Lower lobe of right lung (tissue), 2 donors: ENCODE measurements around the gene CAMKK1. TPM values are rescaled to one million over a fixed set of nuclear protein-coding genes. Genes with fewer than 3 reads are reported as not detected.
"Not testable (repeated sequence)": the region's sequence is repeated elsewhere in the genome, so short reads cannot be mapped to it uniquely, and the experiment has no call there.

Experiments
- ATAC-seq, 2 donors: fragments of 200-7000 bp; cut with Tn5 transposase; one replicate each; pipeline ENCODE4 v1.9.1; 2020 to 2022; ENCODE audit warnings: mild to moderate bottlenecking in 2 of 2, moderate library complexity in 2 of 2
- DNase-seq: peaks from one replicate; pipeline ENCODE4 v3.0.0-alpha.2; 2020
- H3K27ac ChIP-seq: fragments of 200-600 bp; one replicate; pipeline ENCODE4 v1.8.0; 2022
- H3K27me3 ChIP-seq: fragments of 200-600 bp; one replicate; pipeline ENCODE4 v1.8.0; 2022; ENCODE audit warnings: low read depth
- H3K36me3 ChIP-seq: fragments of 200-600 bp; one replicate; pipeline ENCODE4 v1.8.0; 2022; ENCODE audit warnings: mild to moderate bottlenecking
- H3K4me1 ChIP-seq: fragments of 200-600 bp; one replicate; pipeline ENCODE4 v1.8.0; 2022
- H3K4me3 ChIP-seq: fragments of 200-600 bp; one replicate; pipeline ENCODE4 v1.8.0; 2022; ENCODE audit warnings: mild to moderate bottlenecking
- H3K9me3 ChIP-seq: fragments of 200-600 bp; one replicate; pipeline ENCODE4 v1.8.0; 2022
- CTCF ChIP-seq: fragments of 200-600 bp; IDR thresholded peaks from one replicate; pipeline ENCODE4 v1.8.0; 2022; ENCODE audit warnings: antibody characterized with exemption, mild to moderate bottlenecking
- intact Hi-C: fragments of 100-400 bp; cut with DNase I; formaldehyde crosslinking; loops from one replicate; pipeline ENCODE4 v1.11.0; 2022
- total RNA-seq: library from RNA; stranded (reverse); fragmentation: NEBNext Ultra II Directional; extraction: Animal tissue kit (Norgen Biotek cat#: 25700); gene quantifications from one replicate; pipeline ENCODE4 v1.2.1, GENCODE V29; 2021
- donor health status: DM: no; HTN: yes; CAD: no; lungs with severe emphysema.

The CAMKK1 gene
- total RNA-seq, 1 donor from 2014 or later = 9.7 TPM

DNA sequence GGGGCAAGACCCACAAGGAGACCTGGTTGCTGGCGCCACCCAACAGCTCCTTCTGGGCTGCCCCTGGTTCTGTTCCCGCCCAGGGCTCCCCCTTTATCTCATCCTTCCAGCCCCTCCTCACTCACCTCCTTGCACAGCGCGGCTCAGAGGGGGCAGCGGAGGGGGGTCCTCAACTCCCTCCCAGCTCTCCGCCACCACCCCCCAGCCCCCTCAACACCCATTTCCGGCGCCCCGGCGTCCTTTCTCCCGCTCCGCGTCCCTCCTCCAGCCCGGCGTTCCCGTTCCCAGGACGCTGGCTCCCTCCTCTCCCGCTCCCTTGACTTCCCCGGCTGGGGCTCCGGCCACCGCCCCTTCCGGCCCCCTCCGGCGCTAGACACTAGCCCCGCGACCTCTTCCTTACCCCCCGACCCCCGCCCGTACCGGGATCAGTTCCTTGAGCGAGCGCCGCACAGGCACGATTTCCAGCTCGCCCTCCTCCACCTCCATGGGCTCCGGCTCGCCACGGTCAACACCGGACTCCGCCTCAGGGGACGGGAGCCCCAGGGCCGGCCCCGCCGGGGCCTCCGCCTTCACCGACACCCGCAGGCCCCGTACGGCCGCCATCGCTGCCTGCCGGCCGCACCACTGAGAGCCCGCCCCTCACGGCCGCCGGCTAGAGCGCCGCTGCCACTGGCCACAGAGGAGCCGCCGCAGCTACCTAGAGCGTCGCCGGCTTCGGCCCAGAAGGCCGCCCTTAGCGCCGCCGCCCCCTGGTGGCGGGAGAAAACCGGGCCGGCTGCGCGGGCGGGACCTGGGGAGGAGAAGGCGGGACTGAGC is 47.0 kb downstream of the CAMKK1 start, which contains the start of gene NCBP3:
Gene NCBP3 (minus strand): TSS at position 626 of the 816 bp plus-strand sequence. CDS start 23 bp downstream, at position 603.
- Histone ChIP-seq H3K36me3 (peaks cover 36% of the 10 kb centered on the region), H3K9me3 (no peaks in the 10 kb centered on the region), H3K4me1 (peaks cover 20% of the 10 kb centered on the region), H3K27me3 (no peaks in the 10 kb centered on the region), H3K27ac (peak within 1 kb of the TSS; percentile 90), H3K4me3 (peak within 1 kb of the TSS; percentile 87)
- peak; percentile 94 for DNase-seq
- intact Hi-C loops = no loop called here
- ATAC-seq = peak; percentile 99 to 100
- TF ChIP-seq CTCF = peak; percentile 95

DNA sequence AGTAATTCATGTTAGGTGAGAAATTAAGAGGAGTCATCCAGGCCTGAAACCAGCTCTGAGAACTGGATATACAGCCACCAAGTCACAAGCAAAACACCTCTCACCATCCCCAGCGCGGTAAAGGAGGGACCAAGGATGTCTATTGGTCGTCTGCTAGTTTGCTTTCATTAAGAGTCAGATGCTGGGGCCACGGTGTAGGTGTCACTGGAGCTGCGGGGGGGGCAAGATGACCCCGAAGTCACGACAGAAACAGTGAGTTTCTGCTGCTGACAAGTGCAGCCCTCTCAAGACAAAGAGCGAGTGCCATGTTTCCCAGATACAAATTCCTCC is 47.6 kb downstream of the CAMKK1 start:
- no peak for TF ChIP-seq CTCF
- Histone ChIP-seq H3K36me3 (peaks cover 42% of the 10 kb centered on the region), H3K27me3 (no peaks in the 10 kb centered on the region), H3K27ac (peak overlapping the region; percentile 90), H3K9me3 (no peaks in the 10 kb centered on the region), H3K4me3 (peak overlapping the region; percentile 87), H3K4me1 (peaks cover 20% of the 10 kb centered on the region)
- no peak for DNase-seq
- intact Hi-C loops = no loop called here
- peak in 1 of 2 donors; percentile 8 for ATAC-seq

DNA sequence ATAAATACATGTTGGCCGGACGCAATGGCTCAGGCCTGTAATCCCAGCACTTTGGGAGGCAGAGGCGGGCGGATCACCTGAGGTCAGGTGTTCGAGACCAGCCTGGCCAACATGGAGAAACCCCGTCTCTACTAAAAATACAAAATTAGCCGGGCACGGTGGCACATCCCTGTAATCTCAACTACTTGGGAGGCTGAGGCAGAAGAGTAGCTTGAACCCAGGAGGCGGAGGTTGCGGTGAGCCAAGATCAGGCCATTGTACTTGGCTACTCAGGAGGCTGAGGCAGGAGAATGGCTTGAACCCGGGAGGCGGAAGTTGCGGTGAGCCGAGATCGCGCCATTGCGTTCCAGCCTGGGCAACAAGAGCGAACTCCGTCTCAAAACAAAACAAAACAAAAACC is 48.3 kb downstream of the CAMKK1 start:
- H3K9me3 ChIP-seq, DNase-seq, ATAC-seq, intact Hi-C loops, H3K27ac ChIP-seq, H3K27me3 ChIP-seq: not testable (repeated sequence)
- peaks cover 20% of the 10 kb centered on the region for H3K4me1 ChIP-seq
- H3K4me3 ChIP-seq = peak overlapping the region; percentile 87
- peaks cover 49% of the 10 kb centered on the region for H3K36me3 ChIP-seq

DNA sequence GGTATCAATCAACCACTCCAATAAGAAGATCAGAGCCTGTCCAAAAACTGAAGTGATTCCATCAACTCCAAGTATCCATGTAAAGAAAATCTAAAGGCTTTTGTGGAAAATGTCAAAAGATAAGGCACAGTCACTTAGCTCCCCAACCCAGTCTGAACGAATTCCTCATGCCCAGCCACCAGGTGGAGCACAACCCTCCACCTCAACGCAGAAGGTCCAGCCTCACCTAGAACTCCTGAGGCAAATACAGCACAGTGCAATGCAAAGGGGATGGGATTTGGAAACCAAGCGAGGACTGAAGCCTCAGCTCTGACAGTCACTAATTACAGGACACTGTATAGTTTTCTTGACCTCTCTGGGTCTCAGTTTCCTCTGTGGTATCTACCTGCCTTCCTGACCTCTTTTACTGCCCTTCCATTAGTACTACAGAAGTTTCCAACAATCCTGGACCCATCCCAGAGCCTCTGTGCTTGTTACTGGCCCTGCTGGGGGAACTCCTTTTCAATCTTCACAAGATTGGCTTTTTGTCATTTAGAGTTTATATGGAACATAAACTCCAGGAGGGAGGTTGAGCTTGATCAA is 48.8 kb downstream of the CAMKK1 start:
- no peak overlapping the region for H3K4me3 ChIP-seq
- peaks cover 20% of the 10 kb centered on the region for H3K4me1 ChIP-seq
- H3K36me3 ChIP-seq = peaks cover 54% of the 10 kb centered on the region
- DNase-seq = no peak
- no peaks in the 10 kb centered on the region for H3K9me3 ChIP-seq
- no peak overlapping the region for H3K27ac ChIP-seq
- no peaks in the 10 kb centered on the region for H3K27me3 ChIP-seq
- intact Hi-C loops = no loop called here
- TF ChIP-seq CTCF = peak; percentile 41
- ATAC-seq = no peak

GRCh38 chr17:3838206-3838605 is 54.6 kb downstream of the CAMKK1 start:
- H3K4me1 ChIP-seq = peaks cover 12% of the 10 kb centered on the region
- no peak overlapping the region for H3K27ac ChIP-seq
- no peaks in the 10 kb centered on the region for H3K9me3 ChIP-seq
- H3K27me3 ChIP-seq = no peaks in the 10 kb centered on the region
- DNase-seq (no peak), ATAC-seq (peak; percentile 40 to 52)
- H3K36me3 ChIP-seq = peaks cover 97% of the 10 kb centered on the region
- intact Hi-C loops = no loop called here
- no peak for TF ChIP-seq CTCF
- H3K4me3 ChIP-seq = no peak overlapping the region

GRCh38 chr17:3836551-3836950 is 56.3 kb downstream of the CAMKK1 start:
- no peaks in the 10 kb centered on the region for H3K9me3 ChIP-seq
- TF ChIP-seq CTCF = no peak
- ATAC-seq (no peak), DNase-seq (no peak)
- H3K4me3 ChIP-seq = no peak overlapping the region
- H3K36me3 ChIP-seq = peaks cover 92% of the 10 kb centered on the region
- H3K27me3 ChIP-seq = no peaks in the 10 kb centered on the region
- H3K4me1 ChIP-seq = peaks cover 12% of the 10 kb centered on the region
- no peak overlapping the region for H3K27ac ChIP-seq
- intact Hi-C loops = no loop called here
